B cell (primary cell): ENCODE measurements around the gene SULT1B1. TPM values are rescaled to one million over a fixed set of nuclear protein-coding genes. Genes with fewer than 3 reads are reported as not detected.

Experiments used
- ATAC-seq: fragments of 200-7000 bp; cut with Tn5 transposase; one replicate; pipeline ENCODE4 v1.10.0; 2021; ENCODE audit warnings: low read depth, mild to moderate bottlenecking, moderate number of reproducible peaks, moderate library complexity
- CTCF ChIA-PET: fragments of 350-600 bp; sonication (Branson Sonifier 250); formaldehyde crosslinking; loops from one replicate; lab custom pipeline; 2021; ENCODE audit warnings: antibody characterized with exemption, inconsistent platforms; lab: Charles Lee
- POLR2A ChIA-PET: fragments of 350-600 bp; sonication (Branson Sonifier 250); formaldehyde crosslinking; loops from one replicate; lab custom pipeline; 2021; ENCODE audit warnings: antibody characterized with exemption; lab: Charles Lee
- DNase-seq: peaks from one replicate; pipeline ENCODE4 v3.0.0; 2013
- H2AFZ ChIP-seq: 2 replicates; pipeline ENCODE4 v1.6.1; 2012; ENCODE audit warnings: mild to moderate bottlenecking, low read depth, low read length; ENCODE audit not compliant: insufficient read depth, poor library complexity, severe bottlenecking
- H3K27ac ChIP-seq, 2 donors: 1 replicate in 1 of 2; 2 replicates in 1 of 2; pipeline ENCODE4 v1.5.1; 2012 to 2013; ENCODE audit warnings: low read length in 2 of 2, mild to moderate bottlenecking in 2 of 2, moderate library complexity in 1 of 2
- H3K27me3 ChIP-seq, 4 experiments: fragments of 200-600 bp in 1 of 4; sonication (generic) in 1 of 4; replicated peaks in 1 of 4; 1 replicate in 2 of 4; 2 replicates in 2 of 4; pipeline versions ENCODE4 v1.6.1 to v1.7.0; 2013 to 2016; ENCODE audit warnings: low read length in 3 of 4, mild to moderate bottlenecking in 2 of 4, mixed read lengths in 1 of 4, moderate library complexity in 1 of 4; ENCODE audit not compliant: insufficient read depth in 4 of 4, control insufficient read depth in 3 of 4; ENCODE audit errors: control extremely low read depth in 1 of 4
- H3K36me3 ChIP-seq, 2 experiments: replicated peaks in 1 of 2; 1 replicate in 1 of 2; 2 replicates in 1 of 2; pipeline versions ENCODE4 v1.6.1 to v1.7.1; 2013; ENCODE audit warnings: low read length in 1 of 2; ENCODE audit not compliant: insufficient read depth in 2 of 2, control insufficient read depth in 1 of 2; ENCODE audit errors: control extremely low read depth in 1 of 2, extremely low read depth in 1 of 2
- H3K4me1 ChIP-seq, 2 donors: fragments of 200-600 bp in 1 of 2; sonication (generic) in 1 of 2; 1 replicate in 1 of 2; 2 replicates in 1 of 2; pipeline versions ENCODE4 v1.5.1 to v1.6.1; 2013 to 2017; ENCODE audit warnings: low read length in 2 of 2; ENCODE audit not compliant: control insufficient read depth in 2 of 2, insufficient read depth in 2 of 2
- H3K4me2 ChIP-seq: replicated peaks from 2 replicates; pipeline ENCODE3; 2012; ENCODE audit warnings: mild to moderate bottlenecking, low read depth, low read length; ENCODE audit not compliant: poor library complexity, severe bottlenecking
- H3K4me3 ChIP-seq, 5 experiments: fragments of 200-600 bp in 1 of 5; sonication (generic) in 1 of 5; 1 replicate in 3 of 5; 2 replicates in 2 of 5; pipeline versions ENCODE4 v1.5.1 to v1.7.0; 2011 to 2016; ENCODE audit warnings: low read length in 4 of 5, mild to moderate bottlenecking in 4 of 5, low read depth in 2 of 5, control low read depth in 1 of 5, moderate library complexity in 1 of 5; ENCODE audit not compliant: insufficient read depth in 1 of 5; ENCODE audit errors: control extremely low read depth in 1 of 5, extremely low read depth in 1 of 5
- H3K79me2 ChIP-seq: fragments of 200-600 bp; sonication (generic); one replicate; pipeline ENCODE4 v1.6.0; 2016; ENCODE audit warnings: low read length; ENCODE audit not compliant: control insufficient read depth, insufficient read depth
- H3K9ac ChIP-seq: fragments of 200-600 bp; sonication (generic); 2 replicates; pipeline ENCODE4 v1.6.1; 2017; ENCODE audit warnings: mild to moderate bottlenecking, low read length, moderate library complexity
- H3K9me3 ChIP-seq, 3 donors: one replicate each; pipeline versions ENCODE4 v1.6.1 to v1.7.1; 2013; ENCODE audit warnings: low read length in 2 of 3; ENCODE audit not compliant: control insufficient read depth in 2 of 3, insufficient read depth in 1 of 3; ENCODE audit errors: control extremely low read depth in 1 of 3
- H4K20me1 ChIP-seq: 2 replicates; pipeline ENCODE4 v1.6.0; 2012; ENCODE audit warnings: mild to moderate bottlenecking, low read length; ENCODE audit not compliant: insufficient read depth, control insufficient read depth, poor library complexity, severe bottlenecking
- H3K27ac Mint-ChIP-seq: one replicate; pipeline ENCODE4 v1.8.0; 2021; ENCODE audit warnings: mixed read lengths
- H3K27me3 Mint-ChIP-seq: one replicate; pipeline ENCODE4 v1.8.0; 2021; ENCODE audit warnings: mixed read lengths
- H3K4me1 Mint-ChIP-seq: one replicate; pipeline ENCODE4 v1.8.0; 2021; ENCODE audit warnings: mixed read lengths
- H3K4me3 Mint-ChIP-seq: one replicate; pipeline ENCODE4 v1.8.0; 2021; ENCODE audit warnings: mixed read lengths
- H3K9me3 Mint-ChIP-seq: one replicate; pipeline ENCODE4 v1.8.0; 2022; ENCODE audit warnings: mixed read lengths; ENCODE audit not compliant: insufficient read depth
- EZH2 ChIP-seq: IDR thresholded peaks from 2 replicates; pipeline ENCODE4 v1.6.1; 2012; ENCODE audit warnings: borderline replicate concordance, low read depth, mild to moderate bottlenecking, moderate library complexity, low read length; ENCODE audit not compliant: insufficient read depth, poor library complexity, severe bottlenecking
- WGBS: methylation state at CpG from one replicate; pipeline ENCODE4 v1.1.5; 2013; ENCODE audit warnings: missing lambda C conversion rate; ENCODE audit not compliant: insufficient coverage; 5-methylcytosine and 5-hydroxymethylcytosine counted together
- intact Hi-C: fragments of 100-400 bp; cut with micrococcal nuclease; formaldehyde crosslinking; loops from one replicate; pipeline ENCODE4 v1.10.0; 2022
- polyA plus RNA-seq: library from polyadenylated mRNA; depleted of rRNA; stranded (reverse); fragments of >200 nt; gene quantifications from 2 replicates; pipeline ENCODE4 v1.2.3, GENCODE V29; 2012
- total RNA-seq, 2 donors: library from RNA; stranded (reverse); fragments of 120-200 nt in 1 of 2; gene quantifications; 1 replicate in 1 of 2; 2 replicates in 1 of 2; pipeline versions ENCODE4 v1.2.3 to v1.2.4, GENCODE V29; 2013 to 2022
- TF ChIP-seq, protein P1 (sequence below): fragments of 200-600 bp; IDR thresholded peaks from one replicate; pipeline ENCODE4 v1.8.0; 2022; ENCODE audit warnings: antibody characterized with exemption, mild to moderate bottlenecking

The SULT1B1 gene
- total and polyA plus RNA-seq, 2 donors (not counting 1 experiment from before 2014, with no cell fraction given): 0.01 to 0.12 TPM

DNA sequence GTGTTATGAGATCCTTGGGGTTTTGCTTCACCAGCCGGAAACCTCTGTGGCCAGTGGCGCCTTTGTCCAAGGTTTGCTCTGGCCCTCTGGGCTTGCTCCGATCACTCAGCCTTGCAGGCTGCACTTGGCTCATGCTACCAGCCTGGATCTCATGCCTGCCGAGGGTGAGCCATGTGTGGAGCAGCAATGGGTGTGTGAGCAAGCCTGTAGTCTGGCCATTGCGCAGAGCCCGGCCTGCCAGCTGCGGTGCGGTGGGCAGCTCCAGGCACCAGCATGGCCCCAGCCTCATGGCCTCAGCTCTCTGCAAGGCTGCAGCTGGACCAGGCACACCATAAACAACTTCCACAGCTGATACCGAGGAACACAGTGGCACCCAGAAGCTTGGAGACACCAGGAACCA, 17.8 kb downstream of the SULT1B1 start:
- Histone ChIP-seq H3K36me3 (no peaks in the 10 kb centered on the region), H3K4me3 (no peak overlapping the region), H3K79me2 (no peaks in the 10 kb centered on the region), H4K20me1 (no peaks in the 10 kb centered on the region), H3K4me1 (no peaks in the 10 kb centered on the region), H3K27me3 (no peaks in the 10 kb centered on the region), H3K27ac (no peak overlapping the region), H2AFZ (no peak overlapping the region), H3K9ac (no peak overlapping the region), H3K9me3 (peaks cover 0 to 18% (median 0%) of the 10 kb centered on the region in 3 donors), H3K4me2 (no peak overlapping the region)
- no peaks in the 10 kb centered on the region for H3K4me1 Mint-ChIP-seq
- ATAC-seq (no peak), DNase-seq (no peak)
- intact Hi-C loops: no loop called here
- H3K27ac Mint-ChIP-seq: no peak overlapping the region
- TF ChIP-seq EZH2: no peak
- TF ChIP-seq, protein P1, sequence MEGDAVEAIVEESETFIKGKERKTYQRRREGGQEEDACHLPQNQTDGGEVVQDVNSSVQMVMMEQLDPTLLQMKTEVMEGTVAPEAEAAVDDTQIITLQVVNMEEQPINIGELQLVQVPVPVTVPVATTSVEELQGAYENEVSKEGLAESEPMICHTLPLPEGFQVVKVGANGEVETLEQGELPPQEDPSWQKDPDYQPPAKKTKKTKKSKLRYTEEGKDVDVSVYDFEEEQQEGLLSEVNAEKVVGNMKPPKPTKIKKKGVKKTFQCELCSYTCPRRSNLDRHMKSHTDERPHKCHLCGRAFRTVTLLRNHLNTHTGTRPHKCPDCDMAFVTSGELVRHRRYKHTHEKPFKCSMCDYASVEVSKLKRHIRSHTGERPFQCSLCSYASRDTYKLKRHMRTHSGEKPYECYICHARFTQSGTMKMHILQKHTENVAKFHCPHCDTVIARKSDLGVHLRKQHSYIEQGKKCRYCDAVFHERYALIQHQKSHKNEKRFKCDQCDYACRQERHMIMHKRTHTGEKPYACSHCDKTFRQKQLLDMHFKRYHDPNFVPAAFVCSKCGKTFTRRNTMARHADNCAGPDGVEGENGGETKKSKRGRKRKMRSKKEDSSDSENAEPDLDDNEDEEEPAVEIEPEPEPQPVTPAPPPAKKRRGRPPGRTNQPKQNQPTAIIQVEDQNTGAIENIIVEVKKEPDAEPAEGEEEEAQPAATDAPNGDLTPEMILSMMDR: no peak
- no peaks in the 10 kb centered on the region for H3K27me3 Mint-ChIP-seq
- ChIA-PET CTCF (no interaction called here), POLR2A (no interaction called here)
- H3K9me3 Mint-ChIP-seq: no peaks in the 10 kb centered on the region
- 94% methylated on average over 9 of the region's 9 CpGs for WGBS
- no peak overlapping the region for H3K4me3 Mint-ChIP-seq

DNA sequence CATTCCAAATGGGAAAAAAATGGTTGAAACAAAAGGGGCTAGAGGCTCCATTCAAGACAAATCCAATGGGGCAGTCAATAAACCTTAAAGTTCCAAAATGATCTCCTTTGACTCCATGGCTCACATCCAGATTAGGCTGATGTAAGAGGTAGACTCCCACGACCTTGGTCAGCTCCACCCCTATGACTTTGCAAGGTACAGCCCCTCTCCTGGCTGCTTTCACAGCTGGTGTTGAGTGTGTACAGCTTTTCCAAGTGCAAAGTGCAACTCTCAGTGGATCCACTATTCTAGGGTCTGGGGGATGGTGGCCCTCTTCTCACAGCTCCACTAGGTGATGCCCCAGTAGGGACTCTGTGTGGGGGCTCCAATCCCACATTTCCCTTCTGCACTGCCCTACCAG, 21.5 kb downstream of the SULT1B1 start:
- POLR2A ChIA-PET: no interaction called here
- H3K4me2 ChIP-seq: no peak overlapping the region
- no peaks in the 10 kb centered on the region for H3K9me3 Mint-ChIP-seq

More for the DNA sequence above, 21.5 kb downstream of the SULT1B1 start:
- Mint-ChIP-seq H3K4me1 (no peaks in the 10 kb centered on the region), H3K27ac (no peak overlapping the region), H3K4me3 (no peak overlapping the region), H3K27me3 (no peaks in the 10 kb centered on the region)
- no peak for TF ChIP-seq EZH2
- TF ChIP-seq, protein P1: no peak
- peaks cover 0 to 18% (median 0%) of the 10 kb centered on the region in 3 donors for H3K9me3 ChIP-seq
- DNase-seq (no peak), ATAC-seq (no peak)
- H3K9ac ChIP-seq: no peak overlapping the region
- H4K20me1 ChIP-seq: no peaks in the 10 kb centered on the region
- H3K27me3 ChIP-seq: no peaks in the 10 kb centered on the region
- no peak overlapping the region for H2AFZ ChIP-seq
- no CpG with 5 or more reads among the region's 1 CpG for WGBS
- intact Hi-C loops: no loop called here
- CTCF ChIA-PET: no interaction called here
- H3K79me2 ChIP-seq: no peaks in the 10 kb centered on the region
- H3K4me3 ChIP-seq: no peak overlapping the region
- no peak overlapping the region for H3K27ac ChIP-seq
- H3K36me3 ChIP-seq: no peaks in the 10 kb centered on the region
- H3K4me1 ChIP-seq: no peaks in the 10 kb centered on the region
